Measurements from ENCODE around the gene RPS27.
"Not testable (repeated sequence)": the region's sequence is repeated elsewhere in the genome, so short reads cannot be mapped to it uniquely, and the experiment has no call there.

RPS27 gene

DNA sequence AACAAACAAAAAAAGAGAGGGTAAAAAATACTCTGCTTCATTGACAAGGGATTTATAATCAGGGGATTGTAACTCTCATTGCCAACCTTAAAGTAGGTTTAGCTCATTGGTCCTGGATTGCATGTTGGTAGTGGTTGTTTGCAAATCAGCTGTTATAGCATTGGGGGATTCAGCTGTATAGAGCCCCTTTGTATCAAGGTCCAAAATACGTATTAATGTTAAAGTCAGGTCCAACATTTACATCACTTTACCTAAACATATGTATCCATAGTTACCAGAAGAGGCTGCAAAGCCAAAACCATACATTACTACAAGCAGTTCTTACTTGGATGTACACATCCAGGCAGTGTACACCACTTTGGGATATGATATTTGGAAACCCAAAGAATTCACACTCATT lies 29.4 kb downstream of the RPS27 start:
- no peaks in the 10 kb centered on the region for H3K9me3 ChIP-seq (ENCODE audit: control insufficient read depth, low read length)
- H3K4me3 ChIP-seq (ENCODE audit: extremely low read depth, insufficient read depth, low read length, poor library complexity, severe bottlenecking): no peak overlapping the region
- no peak overlapping the region for H3K27ac ChIP-seq (ENCODE audit: low read depth, low read length, severe bottlenecking)
- no peaks in the 10 kb centered on the region for H3K4me1 ChIP-seq (ENCODE audit: control insufficient read depth, insufficient read depth, low read length, poor library complexity, severe bottlenecking)
- WGBS, 2 experiments (ENCODE audit: insufficient coverage in 2 of 2): 88 to 100% methylated on average over 1 of the region's 1 CpG
- no peaks in the 10 kb centered on the region for H3K36me3 ChIP-seq (ENCODE audit: control insufficient read depth, insufficient read depth, low read length)

DNA sequence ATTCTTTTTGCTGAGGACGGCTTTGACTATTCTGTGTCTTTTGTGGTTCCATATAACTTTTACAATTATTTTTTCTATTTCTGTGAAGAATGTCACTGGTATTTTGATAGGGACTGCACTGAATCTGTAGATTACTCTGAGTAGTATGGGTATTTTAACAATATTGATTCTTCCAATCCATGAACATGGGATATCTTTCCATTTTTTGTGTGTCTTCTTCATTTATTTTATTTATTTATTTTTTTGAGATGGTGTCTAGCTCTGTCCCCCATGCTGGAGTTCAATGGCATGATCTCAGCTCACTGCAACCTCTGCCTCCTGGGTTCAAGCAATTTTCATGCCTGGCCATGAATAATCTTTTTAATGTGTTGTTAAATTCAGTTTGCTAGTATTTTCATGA lies 43.1 kb downstream of the RPS27 start:
- no CpG with 5 or more reads among the region's 1 CpG for WGBS, 2 experiments (ENCODE audit: insufficient coverage in 2 of 2)
- H3K27ac ChIP-seq (ENCODE audit: low read depth, low read length, severe bottlenecking); H3K36me3 ChIP-seq (ENCODE audit: control insufficient read depth, insufficient read depth, low read length); H3K4me3 ChIP-seq (ENCODE audit: extremely low read depth, insufficient read depth, low read length, poor library complexity, severe bottlenecking); H3K4me1 ChIP-seq (ENCODE audit: control insufficient read depth, insufficient read depth, low read length, poor library complexity, severe bottlenecking); H3K9me3 ChIP-seq (ENCODE audit: control insufficient read depth, low read length): not testable (repeated sequence)
